ENCODE measurements around the gene CPT1C. TPM values are rescaled to one million over a fixed set of nuclear protein-coding genes. Genes with fewer than 3 reads are reported as not detected.
A peak's percentile ranks its signal among the peaks of the same experiment; 100 is the strongest.

Gene CPT1C
- total RNA-seq, 2 experiments from 2014 or later = 1.9 to 2.9 TPM

DNA sequence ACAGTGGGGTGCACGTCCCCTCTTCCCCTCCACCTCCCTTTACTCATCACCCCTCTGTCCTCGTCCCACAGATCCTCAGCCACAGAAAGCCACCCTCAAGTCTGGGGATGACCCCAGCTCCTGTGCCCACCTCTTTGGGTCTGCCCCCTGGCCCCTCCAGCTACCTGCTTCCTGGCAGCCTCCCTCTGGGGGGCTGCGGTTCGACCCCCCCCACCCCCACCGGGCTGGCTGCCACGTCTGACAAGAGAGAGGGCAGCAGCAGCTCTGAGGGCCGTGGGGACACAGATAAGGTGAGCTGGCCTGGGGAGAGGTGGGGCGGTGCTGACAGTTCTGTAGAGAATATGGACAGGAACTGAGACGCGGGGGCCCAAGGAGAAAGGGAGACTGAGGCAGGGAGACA is 36.3 kb upstream of the CPT1C start:
- CTCF ChIA-PET = interaction anchor here (1.7 kb wide), 1 partner anchor 9 kb away, joined by 5 read pairs; no protein-coding TSS in a partner anchor
- POLR2A ChIA-PET = interaction anchor here (1.0 kb wide), 2 partner anchors 9 to 11 kb away, joined by 3 read pairs; no protein-coding TSS in a partner anchor
- Mint-ChIP-seq H3K27me3 (no peaks in the 10 kb centered on the region), H3K4me3 (no peak overlapping the region), H3K27ac (no peak overlapping the region), H3K36me3 (ENCODE audit: low read depth) (peaks cover 48% of the 10 kb centered on the region), H3K9me3 (no peaks in the 10 kb centered on the region), H3K4me1 (no peaks in the 10 kb centered on the region)
- DNase-seq = no peak

- Mint-ChIP-seq H3K4me3 (no peak overlapping the region), H3K27me3 (no peaks in the 10 kb centered on the region), H3K9me3 (no peaks in the 10 kb centered on the region), H3K36me3 (ENCODE audit: low read depth) (peaks cover 54% of the 10 kb centered on the region), H3K4me1 (no peaks in the 10 kb centered on the region), H3K27ac (no peak overlapping the region)
- ChIA-PET CTCF (interaction anchor here (0.6 to 1.7 kb wide), 4 partner anchors 8 to 151 kb away, joined by 3 to 5 read pairs (median 3); partner anchors contain the start of gene RCN3), POLR2A (interaction anchor here (0.8 to 1.2 kb wide), 3 partner anchors 8 to 13 kb away, joined by 3 to 4 read pairs (median 3); no protein-coding TSS in a partner anchor)
- DNase-seq = no peak
Observed at GRCh38 chr19:49655570-49656455, 35.1 kb upstream of the CPT1C start.

GRCh38 chr19:49656456-49657109 is 34.3 kb upstream of the CPT1C start:
- H3K36me3 Mint-ChIP-seq (ENCODE audit: low read depth) = peaks cover 51% of the 10 kb centered on the region
- H3K27ac Mint-ChIP-seq = no peak overlapping the region
- H3K4me1 Mint-ChIP-seq = no peaks in the 10 kb centered on the region
- no peak overlapping the region for H3K4me3 Mint-ChIP-seq
- POLR2A ChIA-PET = interaction anchor here (0.6 to 1.2 kb wide), 3 partner anchors 9 to 15 kb away, joined by 3 to 4 read pairs (median 3); partner anchors contain the start of genes BCL2L12, IRF3 and SCAF1
- CTCF ChIA-PET = interaction anchor here (1.1 kb wide), 2 partner anchors 8 to 151 kb away, joined by 3 read pairs; no protein-coding TSS in a partner anchor
- H3K9me3 Mint-ChIP-seq = no peaks in the 10 kb centered on the region
- no peaks in the 10 kb centered on the region for H3K27me3 Mint-ChIP-seq
- DNase-seq = no peak

DNA sequence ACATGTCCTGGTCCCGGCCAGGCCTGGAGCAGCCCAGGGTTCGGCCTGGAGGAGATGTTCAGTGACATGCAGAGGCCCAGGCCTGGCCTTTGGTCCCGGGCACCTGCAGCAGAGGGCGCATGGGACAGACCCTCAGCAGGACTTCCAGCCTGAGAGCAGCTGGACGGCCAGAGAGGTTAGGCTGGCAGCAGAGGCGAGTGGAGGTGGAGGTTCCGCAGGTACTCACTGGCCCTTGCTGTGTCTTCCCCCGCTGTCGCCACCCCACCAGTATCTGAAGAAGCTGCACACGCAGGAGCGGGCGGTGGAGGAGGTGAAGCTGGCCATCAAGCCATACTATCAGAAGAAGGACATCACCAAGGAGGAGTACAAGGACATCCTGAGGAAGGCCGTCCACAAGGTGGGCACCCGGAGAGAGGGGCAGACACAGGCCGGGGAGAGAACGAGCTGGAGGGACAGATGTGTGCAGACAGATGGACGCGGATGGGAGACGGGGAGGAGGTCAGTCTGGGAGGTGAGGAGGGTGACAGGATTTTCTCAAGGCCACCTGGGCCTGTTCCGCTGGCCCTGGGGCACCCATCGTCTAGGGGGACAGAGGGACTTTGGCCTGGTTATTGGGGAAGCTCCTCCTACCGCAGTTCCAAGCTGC is 33.3 kb upstream of the CPT1C start:
- DNase-seq = no peak
- Mint-ChIP-seq H3K4me3 (no peak overlapping the region), H3K27ac (no peak overlapping the region), H3K27me3 (no peaks in the 10 kb centered on the region), H3K4me1 (peaks cover 2% of the 10 kb centered on the region), H3K9me3 (no peaks in the 10 kb centered on the region), H3K36me3 (ENCODE audit: low read depth) (peaks cover 54% of the 10 kb centered on the region)
- POLR2A ChIA-PET = interaction anchor here (0.6 to 1.2 kb wide), 3 partner anchors 8 to 63 kb away, joined by 3 read pairs; partner anchors contain the start of genes BCL2L12, IRF3 and SCAF1
- CTCF ChIA-PET = interaction anchor here (0.7 kb wide), 1 partner anchor 18 kb away, joined by 3 read pairs; no protein-coding TSS in a partner anchor

DNA sequence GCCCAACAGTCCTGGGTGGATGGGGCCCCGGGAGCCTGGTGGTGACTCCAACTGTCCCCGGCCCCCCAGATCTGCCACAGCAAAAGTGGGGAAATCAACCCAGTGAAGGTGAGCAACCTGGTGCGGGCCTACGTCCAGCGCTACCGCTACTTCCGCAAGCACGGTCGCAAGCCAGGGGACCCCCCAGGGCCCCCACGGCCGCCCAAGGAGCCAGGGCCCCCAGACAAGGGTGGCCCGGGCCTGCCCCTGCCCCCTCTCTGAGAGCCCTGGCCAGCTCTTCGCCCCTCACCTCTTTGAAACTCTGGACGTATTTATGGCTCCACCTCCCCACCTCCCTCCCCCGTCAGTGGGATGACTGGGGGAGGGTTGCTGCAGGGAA is 32.8 kb upstream of the CPT1C start:
- Mint-ChIP-seq H3K36me3 (ENCODE audit: low read depth) (peaks cover 55% of the 10 kb centered on the region), H3K9me3 (no peaks in the 10 kb centered on the region), H3K27me3 (no peaks in the 10 kb centered on the region), H3K4me3 (no peak overlapping the region), H3K27ac (no peak overlapping the region), H3K4me1 (peaks cover 7% of the 10 kb centered on the region)
- POLR2A ChIA-PET = interaction anchor here (1.1 kb wide), 1 partner anchor 64 kb away, joined by 3 read pairs; no protein-coding TSS in a partner anchor
- DNase-seq = no peak
- CTCF ChIA-PET = interaction anchor here (0.7 kb wide), 1 partner anchor 18 kb away, joined by 3 read pairs; no protein-coding TSS in a partner anchor

DNA sequence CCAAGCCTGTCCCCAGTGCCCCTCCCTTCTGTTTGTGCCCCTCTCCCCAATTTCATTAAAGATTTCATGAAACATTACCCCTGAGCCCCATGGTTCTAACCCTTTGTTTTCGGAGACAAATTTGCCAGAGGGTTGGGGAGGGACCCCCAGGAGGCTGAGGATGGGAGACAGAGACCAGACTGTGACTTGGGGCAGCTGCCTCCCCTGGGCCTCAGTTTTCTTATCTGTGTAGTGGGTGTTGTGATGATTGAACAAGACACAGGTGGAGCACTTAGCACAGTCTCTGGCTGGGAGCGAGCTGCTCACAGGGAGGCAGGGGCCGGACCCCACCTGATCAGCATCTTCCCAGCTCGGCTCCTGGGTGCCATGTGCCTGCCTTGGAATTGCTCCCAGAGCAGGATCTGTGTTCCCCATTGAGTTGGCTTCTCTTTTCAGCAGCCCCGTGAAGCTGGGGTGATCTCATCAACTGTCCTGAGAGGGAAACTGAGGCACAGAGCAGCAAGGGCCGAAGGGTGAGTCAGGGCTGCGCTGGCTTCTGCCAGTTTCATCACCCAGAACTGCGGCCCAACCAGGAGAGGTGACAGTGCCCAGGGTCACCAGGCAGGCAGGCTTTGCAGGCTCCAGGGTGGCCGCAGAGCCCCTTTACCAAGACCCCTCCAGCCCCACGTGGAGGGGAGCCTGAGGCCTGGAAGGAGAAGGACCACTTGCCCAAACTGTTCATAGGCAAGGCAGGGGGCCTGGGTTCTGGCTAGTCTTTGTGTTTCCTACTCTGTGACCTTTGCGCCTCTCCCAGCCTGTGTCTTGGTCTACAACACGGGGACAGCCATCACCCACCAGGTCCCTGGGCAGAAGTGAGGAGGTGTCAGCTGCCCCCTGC is 32.1 kb upstream of the CPT1C start:
- Mint-ChIP-seq H3K9me3 (no peaks in the 10 kb centered on the region), H3K36me3 (ENCODE audit: low read depth) (peaks cover 56% of the 10 kb centered on the region), H3K4me3 (no peak overlapping the region), H3K27ac (no peak overlapping the region), H3K4me1 (peaks cover 14% of the 10 kb centered on the region), H3K27me3 (no peaks in the 10 kb centered on the region)
- CTCF ChIA-PET = no interaction called here
- no peak for DNase-seq
- POLR2A ChIA-PET = interaction anchor here (1.1 kb wide), 1 partner anchor 64 kb away, joined by 3 read pairs; no protein-coding TSS in a partner anchor

GRCh38 chr19:49660338-49660961 is 30.5 kb upstream of the CPT1C start:
- Mint-ChIP-seq H3K36me3 (ENCODE audit: low read depth) (peaks cover 55% of the 10 kb centered on the region), H3K4me1 (peaks cover 19% of the 10 kb centered on the region), H3K27ac (no peak overlapping the region), H3K27me3 (no peaks in the 10 kb centered on the region), H3K4me3 (no peak overlapping the region), H3K9me3 (no peaks in the 10 kb centered on the region)
- ChIA-PET CTCF (no interaction called here), POLR2A (interaction anchor here (1.0 to 2.5 kb wide), 4 partner anchors 12 to 18 kb away, joined by 3 to 11 read pairs (median 4); partner anchors contain the start of gene SCAF1)
- no peak for DNase-seq

- Mint-ChIP-seq H3K4me1 (peaks cover 29% of the 10 kb centered on the region), H3K9me3 (no peaks in the 10 kb centered on the region), H3K4me3 (no peak overlapping the region), H3K27me3 (no peaks in the 10 kb centered on the region), H3K36me3 (ENCODE audit: low read depth) (peaks cover 47% of the 10 kb centered on the region), H3K27ac (no peak overlapping the region)
- no peak for DNase-seq
- ChIA-PET CTCF (no interaction called here), POLR2A (interaction anchor here (0.6 to 7.5 kb wide), 4 partner anchors 15 to 82 kb away, joined by 3 to 73 read pairs (median 7); partner anchors contain the start of genes NOSIP and PRMT1)
Observed at GRCh38 chr19:49662011-49662410, 28.9 kb upstream of the CPT1C start.

DNA sequence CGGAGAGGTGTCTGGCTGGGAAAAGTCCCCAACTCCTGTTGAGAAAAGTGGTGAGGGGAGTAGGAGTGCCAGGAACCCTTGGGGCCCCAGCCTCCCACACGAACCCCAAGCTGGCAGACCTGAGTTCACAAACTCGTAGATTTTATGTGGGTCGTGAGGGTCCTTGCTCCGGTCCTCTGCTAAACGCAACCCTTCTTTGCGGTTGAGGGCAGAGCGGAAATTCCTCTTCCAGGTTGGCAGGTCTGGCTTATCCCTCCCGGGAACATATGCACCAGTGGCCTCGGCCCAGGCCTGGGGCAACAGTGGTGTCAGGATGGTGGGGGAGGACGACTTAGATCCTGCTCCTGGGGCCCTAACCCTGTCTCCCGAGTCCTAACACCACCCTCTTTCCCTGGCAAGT is 27.7 kb upstream of the CPT1C start:
- Mint-ChIP-seq H3K27ac (peak overlapping the region; percentile 93), H3K27me3 (no peaks in the 10 kb centered on the region), H3K36me3 (ENCODE audit: low read depth) (peaks cover 44% of the 10 kb centered on the region), H3K4me1 (peaks cover 35% of the 10 kb centered on the region), H3K9me3 (no peaks in the 10 kb centered on the region), H3K4me3 (peak overlapping the region; percentile 96)
- ChIA-PET POLR2A (interaction anchor here (0.6 to 7.5 kb wide), 10 partner anchors 8 to 167 kb away, joined by 3 to 91 read pairs (median 4); partner anchors contain the start of genes PRMT1, RPS11, RRAS and SCAF1), CTCF (interaction anchor here (0.9 to 2.7 kb wide), 5 partner anchors 8 to 54 kb away, joined by 3 to 26 read pairs (median 5); partner anchors contain the start of gene PRMT1)
- DNase-seq = no peak

- DNase-seq = peak; percentile 93
- POLR2A ChIA-PET = interaction anchor here (0.6 to 7.5 kb wide), 20 partner anchors 7 to 272 kb away, joined by 3 to 91 read pairs (median 4); partner anchors contain the start of genes AKT1S1, NOSIP, PRMT1 and PRRG2
- Mint-ChIP-seq H3K4me1 (peaks cover 35% of the 10 kb centered on the region), H3K4me3 (peak overlapping the region; percentile 96), H3K9me3 (no peaks in the 10 kb centered on the region), H3K27me3 (no peaks in the 10 kb centered on the region), H3K36me3 (ENCODE audit: low read depth) (peaks cover 44% of the 10 kb centered on the region), H3K27ac (peak overlapping the region; percentile 93)
- CTCF ChIA-PET = interaction anchor here (0.6 to 2.7 kb wide), 10 partner anchors 8 to 161 kb away, joined by 3 to 26 read pairs (median 4); partner anchors contain the start of genes PRMT1 and RRAS
Observed at GRCh38 chr19:49664171-49665035, 26.5 kb upstream of the CPT1C start.

Data from activated CD4-positive, alpha-beta memory T cell treated with anti-CD3 and anti-CD28 coated beads, Interleukin-2, amount 10 ng/mL, durations not matched to agents 7 days and 5 days (primary cell).